GM21390 (cell line): Measurements from ENCODE around the gene AAK1.
A peak's percentile ranks its signal among the peaks of the same experiment; 100 is the strongest.

ENCODE experiments used
- ATAC-seq: cut with Tn5 transposase; IDR thresholded peaks from one replicate; pipeline ENCODE4 v1.9.1; 2021; ENCODE audit not compliant: unreplicated experiment

Gene AAK1

DNA sequence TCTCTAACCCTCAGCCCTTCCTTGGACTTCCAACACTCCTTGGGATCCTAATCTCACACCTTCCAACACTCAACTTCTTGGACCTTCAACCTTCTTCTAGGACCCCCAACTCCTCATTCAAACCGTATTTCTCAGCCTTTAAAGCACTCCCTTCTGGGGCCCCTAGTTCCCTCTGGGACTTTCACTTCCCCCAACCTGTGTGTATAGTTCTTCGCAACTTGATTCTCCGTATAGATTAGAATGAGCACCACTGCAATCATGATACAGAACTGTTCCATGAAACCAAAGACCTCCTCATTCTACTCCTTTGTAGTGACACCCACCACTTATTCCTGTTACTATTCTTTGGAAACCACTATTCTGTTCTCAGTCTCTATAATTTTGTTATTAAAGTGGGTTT, 144.3 kb downstream of the AAK1 start:
- peak; percentile 55 for ATAC-seq

DNA sequence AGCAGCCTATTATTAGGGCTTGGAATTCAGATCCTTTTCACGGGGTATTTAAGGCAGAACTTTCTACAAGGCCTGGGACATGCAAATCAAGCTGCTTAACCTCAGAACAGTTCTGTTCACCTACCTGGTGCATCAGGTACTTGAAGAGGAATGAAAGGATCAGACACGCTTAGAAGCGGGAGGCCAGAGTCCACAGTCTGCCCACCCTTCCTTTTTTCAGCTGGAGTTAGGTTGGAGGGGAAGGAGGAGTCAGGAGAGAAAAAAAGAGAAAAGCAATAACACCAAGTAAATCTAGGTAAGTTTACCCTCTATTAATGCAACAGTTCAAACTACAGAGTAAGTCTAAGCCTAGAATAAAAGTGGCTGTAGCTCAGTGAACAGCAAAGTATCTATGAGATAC, 147.7 kb downstream of the AAK1 start:
- ATAC-seq: no peak

DNA sequence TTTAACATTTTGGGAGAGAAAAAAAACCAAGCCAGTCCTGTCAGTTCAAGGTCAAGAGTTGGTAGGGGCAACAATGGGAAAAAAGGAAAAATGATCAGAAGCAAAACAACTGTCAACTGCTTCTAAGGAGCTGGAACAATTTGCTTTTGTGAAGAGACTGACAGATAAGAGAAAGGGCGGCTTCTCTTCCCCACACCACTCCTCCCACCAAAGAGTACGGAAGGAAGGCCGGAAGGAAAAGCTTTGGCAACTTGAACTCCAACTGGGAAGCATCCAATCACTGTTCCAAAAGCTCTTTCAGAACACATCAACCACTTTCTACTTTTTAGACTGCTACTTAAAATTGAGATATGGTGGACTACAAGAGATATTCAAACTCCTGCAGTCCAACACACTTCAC, 148.5 kb downstream of the AAK1 start:
- ATAC-seq: no peak

DNA sequence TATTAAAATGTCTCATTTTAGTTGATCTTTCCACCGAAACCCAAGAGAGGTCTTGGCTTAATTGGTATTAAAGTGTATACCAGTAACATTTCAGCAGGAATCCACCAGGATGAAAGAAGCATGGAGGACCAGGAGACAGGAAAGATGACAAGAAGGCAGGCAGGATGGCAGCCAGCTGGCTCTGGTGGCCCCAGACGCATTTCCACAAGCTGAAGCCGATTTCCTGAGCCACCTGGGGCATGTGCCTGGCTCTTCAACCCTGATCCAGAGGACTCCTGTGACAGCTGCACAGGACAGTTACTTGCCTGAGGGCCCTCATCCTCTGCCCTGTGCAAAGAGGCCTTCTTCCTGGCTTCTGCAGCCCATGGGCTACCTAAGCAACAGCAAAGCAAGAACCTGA, 149.4 kb downstream of the AAK1 start:
- ATAC-seq: no peak

DNA sequence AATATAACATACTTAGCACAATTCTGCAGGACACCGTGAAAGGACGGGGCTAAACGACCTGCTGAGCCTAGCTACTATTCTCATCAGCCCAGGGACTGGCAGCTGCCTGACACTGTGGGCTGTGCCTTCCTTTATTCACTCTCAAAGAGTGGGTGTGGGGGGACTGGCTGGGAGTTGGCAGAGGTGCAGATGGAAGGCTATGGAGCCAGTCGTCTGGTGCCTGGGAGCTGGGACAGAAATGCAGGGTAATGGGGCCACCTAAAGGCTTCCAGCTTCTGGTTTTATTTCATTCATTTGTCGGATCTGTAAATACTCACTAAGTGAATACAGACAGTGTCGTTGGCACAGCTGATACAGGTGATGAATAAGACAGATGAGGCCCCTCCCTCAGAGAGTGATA, 150.3 kb downstream of the AAK1 start:
- ATAC-seq: no peak

DNA sequence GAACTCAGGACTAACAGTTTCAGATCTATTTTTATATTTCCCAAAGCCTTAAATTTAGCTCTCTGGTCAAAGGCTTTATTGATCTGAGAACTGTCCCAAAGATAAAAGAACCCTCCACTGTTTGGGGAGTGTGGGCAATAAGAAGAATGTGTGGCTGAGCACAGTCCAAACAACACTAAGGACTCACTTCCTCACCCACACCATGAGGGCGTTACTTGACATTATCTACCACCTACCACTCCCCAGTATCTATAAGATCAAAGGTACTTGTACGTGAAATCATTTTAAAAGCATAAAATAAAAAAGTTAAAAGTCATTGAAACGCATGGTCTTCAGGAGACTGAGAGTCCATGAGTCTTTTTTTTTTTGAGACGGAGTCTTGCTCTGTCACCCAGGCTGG, 151.7 kb downstream of the AAK1 start:
- no peak for ATAC-seq

DNA sequence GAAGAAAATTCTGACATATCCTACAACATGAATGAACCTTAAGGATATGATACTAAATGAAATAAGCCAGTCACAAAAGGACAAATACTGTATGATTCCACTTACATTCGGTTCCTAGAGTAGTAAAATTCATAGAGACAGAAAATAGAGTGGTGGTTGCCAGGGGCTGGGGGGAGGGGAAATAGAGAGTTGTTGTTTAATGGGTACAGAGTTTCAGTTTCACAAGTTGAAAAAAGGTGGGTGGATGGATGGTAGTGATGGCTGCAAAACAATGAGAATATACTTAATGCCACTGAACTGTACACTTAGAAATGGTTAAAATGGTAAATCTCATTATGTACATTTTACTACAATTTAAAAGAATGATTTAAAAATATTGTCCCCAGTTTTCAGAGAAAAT, 153.1 kb downstream of the AAK1 start:
- no peak for ATAC-seq

DNA sequence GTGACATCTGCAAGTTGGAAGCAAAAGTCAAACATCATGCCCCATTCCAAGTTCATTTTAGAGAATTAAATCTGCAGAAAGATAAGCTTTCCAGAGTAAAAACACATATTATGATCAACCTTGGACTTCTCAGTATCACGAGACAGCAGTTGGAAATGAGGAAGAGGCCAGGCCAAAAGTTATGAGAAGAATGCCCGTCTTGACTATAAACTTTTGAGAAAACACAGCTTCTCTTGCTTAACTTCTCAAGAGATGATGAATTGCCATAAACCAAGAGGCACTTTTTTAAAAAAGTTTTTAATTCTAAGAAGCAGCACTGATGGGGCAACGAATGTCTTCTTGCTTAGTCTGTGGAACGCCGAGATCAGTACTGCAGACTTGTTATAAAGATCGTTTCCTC, 153.7 kb downstream of the AAK1 start:
- ATAC-seq: no peak

DNA sequence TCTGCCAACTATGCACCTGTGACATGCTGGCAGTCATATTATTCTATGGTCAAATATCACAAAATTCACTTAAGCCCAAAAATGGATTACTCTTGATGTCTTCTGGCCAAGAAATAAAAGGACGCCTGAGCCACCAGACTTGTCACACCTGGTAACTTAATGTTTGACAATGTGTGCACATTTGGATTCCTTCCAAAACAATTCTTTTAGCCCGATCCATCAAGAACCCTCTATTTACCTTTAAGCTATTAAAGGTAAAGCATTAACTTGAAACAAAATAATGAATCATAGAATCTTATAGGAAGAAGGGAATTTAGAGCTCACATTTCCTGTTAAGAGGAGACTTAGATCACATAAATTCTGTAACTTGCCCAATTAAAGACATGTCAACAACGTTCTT, 159.8 kb downstream of the AAK1 start:
- ATAC-seq: no peak

DNA sequence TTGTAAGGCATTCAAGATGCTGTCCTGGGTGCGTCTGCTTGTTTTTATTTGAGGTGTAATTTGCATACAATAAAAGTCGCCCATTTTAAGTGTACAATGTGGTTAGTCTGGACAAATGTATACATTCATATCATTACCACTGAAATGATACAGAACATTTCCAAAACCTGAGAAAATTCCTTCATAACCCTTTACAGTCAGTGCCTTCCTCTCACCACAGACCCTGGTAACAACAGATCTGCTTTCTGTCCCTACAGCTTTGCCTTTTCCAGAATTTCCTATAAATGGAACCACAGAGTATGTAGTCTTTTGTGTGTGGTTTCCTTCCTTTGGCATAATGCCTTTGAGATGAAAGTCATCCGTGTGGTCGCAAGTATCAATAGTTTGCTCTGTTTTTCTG, 160.5 kb downstream of the AAK1 start:
- ATAC-seq: no peak

DNA sequence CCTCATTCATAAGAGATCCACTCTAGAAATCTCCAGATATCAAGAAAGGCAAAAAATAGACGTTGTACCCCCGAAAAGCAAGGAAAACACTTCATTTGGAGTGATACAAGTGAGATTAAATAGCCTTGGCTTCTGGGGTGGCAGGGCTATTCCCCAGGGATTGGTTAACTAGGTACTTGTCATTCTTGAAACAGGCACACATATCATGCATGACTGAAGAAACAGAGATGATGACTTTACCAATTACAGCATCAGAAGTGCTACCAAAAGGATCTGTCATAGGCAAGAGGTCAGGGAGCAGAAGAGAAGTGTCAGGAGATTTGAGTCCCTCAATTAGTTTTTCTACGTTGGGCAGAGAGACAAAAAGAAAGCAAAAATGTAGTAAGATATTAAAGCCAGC, 161.1 kb downstream of the AAK1 start:
- no peak for ATAC-seq

DNA sequence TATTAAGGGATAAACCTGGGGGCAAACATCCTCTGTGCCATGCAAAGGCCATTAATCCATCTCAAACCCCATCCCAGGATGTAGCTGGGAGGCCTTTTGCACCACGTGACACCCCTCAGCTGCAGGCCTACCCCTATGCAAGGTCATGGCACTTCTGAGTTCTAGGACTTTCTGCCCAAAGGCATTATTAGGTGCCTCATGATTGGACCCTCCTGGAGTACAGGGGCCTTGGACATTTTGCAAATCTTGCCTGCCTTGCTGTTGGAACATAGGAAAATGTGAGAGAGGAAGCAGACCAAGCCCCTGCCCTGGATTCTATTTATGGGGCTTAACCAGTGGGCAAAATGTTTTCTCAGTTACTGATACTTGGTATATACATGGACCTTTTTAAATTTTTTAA, 162.1 kb downstream of the AAK1 start:
- no peak for ATAC-seq

DNA sequence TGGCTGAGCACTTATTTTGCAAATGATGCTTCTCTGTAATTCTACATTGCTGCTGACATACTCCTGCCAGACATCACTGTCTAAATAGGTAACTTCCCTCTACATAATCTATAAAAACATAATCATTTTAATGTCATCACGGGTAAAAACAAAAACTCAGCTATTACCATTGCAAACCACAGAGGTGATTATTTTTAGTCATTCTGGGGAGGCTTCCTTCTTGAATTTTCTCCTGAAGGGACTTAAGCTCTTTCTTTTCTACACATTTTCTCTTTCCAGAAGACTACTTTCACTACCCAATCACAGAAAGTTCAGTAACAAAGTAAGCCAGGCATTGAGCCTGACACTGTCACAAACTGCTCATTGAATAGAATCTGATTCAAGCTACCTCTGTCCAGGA, 165.9 kb downstream of the AAK1 start:
- no peak for ATAC-seq

DNA sequence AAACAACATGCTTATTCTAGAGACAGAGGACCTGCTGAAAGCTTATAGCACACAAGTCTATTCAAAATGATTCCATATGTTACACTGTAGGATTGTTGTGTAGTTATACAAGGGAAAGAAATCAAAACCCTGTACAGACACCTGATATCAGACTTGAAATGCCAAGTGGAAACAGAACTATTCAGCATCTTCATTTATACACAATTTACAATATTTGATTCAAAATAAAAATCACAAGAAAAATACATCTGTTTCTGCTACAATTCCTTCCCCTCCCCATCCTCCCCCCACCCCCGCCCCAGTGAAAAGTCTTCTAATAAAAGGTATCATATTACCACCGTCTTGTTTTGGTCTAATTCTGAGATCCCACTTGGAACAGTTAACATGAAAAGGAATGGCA, 168.9 kb downstream of the AAK1 start:
- no peak for ATAC-seq

DNA sequence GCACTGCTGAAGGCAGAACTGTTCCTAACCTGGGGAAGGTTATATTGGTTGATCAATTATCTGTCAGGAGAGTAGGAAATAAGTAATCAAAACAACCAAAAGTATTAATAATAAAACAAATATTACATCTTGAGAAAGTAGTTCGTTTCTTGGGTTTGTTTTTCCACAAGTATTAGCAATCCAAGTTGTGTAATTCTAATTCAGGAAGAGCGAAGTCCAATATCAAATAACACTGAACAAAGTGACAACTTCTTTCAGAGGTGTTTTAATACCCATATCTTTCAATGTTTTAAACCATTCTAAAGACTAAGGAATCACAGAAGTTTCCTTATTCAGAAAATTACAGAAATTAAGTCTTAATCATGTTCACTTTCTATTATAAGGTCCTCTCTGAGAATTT, 171.7 kb downstream of the AAK1 start:
- ATAC-seq: no peak

DNA sequence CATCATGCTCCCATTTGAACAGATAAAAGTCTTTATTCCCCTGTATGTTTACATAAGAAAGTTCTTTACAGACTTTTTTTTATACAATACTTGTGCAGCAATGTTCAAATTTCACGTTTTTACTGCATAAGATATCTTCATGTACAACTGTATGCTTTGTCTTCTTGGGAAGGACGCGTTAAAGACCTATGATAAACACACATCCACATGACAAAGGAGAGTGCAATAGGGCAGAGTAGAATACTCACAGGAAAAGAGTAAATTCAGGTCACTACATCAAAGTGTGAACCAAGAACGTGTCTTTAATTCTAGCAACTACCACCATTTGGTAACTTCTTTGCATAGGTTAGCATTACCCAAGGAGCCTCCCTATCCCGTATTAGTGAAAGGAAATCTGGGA, 172.6 kb downstream of the AAK1 start:
- ATAC-seq: no peak

DNA sequence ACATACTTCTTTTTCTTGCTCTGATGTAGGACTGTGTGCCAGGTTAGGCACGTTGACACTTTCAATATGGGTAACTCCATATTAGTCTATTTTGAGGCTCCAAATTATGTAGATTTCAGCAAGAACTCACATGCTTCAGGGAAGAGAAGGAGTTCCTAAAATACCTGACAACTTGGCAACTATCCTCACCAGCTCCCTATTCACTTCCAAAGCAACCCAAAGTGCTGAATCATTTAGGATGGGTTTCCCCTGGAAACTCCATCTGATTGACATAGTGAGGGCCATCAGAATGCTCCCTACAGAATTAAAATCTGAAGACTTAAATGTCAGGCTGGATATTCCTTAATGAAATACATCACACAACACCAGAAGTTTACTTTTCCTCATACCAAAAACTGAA, 173.8 kb downstream of the AAK1 start:
- ATAC-seq: no peak

DNA sequence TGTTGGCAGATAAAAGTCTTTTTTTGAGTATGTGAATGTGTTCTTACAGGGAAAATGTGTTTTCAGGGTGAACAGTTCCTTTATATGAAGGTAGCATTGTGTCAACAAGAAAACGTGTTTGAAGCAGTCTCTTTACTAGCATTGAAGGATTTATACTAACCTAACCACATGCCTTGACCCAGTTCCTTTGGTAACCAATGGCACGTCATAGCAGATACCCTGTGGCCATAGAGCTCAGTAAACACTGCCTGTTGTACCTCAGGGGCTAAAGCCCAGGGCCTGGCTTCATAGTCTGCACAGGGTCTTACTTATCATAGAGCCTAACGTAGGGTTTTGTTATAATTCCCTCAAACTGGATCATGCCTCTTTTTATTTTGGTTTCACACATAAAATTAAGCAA, 174.2 kb downstream of the AAK1 start:
- ATAC-seq: no peak

DNA sequence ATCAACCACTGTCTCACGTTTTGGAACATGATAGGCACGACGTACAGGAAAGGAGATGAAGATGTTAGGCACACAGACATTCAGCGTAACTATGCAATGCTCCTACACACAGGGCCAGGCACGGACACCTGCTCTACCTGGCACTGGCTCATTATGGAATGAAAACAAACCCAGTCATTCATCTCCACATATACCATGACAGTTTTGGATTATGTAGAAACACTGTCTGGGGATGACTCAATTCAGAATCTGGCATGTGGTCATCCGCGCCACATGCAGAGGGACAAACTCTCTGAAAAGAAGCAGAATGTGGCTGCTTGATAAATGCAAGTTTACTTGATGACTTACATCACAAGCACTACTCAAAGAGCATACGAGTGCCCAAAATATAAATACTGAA, 176.8 kb downstream of the AAK1 start:
- ATAC-seq: no peak

DNA sequence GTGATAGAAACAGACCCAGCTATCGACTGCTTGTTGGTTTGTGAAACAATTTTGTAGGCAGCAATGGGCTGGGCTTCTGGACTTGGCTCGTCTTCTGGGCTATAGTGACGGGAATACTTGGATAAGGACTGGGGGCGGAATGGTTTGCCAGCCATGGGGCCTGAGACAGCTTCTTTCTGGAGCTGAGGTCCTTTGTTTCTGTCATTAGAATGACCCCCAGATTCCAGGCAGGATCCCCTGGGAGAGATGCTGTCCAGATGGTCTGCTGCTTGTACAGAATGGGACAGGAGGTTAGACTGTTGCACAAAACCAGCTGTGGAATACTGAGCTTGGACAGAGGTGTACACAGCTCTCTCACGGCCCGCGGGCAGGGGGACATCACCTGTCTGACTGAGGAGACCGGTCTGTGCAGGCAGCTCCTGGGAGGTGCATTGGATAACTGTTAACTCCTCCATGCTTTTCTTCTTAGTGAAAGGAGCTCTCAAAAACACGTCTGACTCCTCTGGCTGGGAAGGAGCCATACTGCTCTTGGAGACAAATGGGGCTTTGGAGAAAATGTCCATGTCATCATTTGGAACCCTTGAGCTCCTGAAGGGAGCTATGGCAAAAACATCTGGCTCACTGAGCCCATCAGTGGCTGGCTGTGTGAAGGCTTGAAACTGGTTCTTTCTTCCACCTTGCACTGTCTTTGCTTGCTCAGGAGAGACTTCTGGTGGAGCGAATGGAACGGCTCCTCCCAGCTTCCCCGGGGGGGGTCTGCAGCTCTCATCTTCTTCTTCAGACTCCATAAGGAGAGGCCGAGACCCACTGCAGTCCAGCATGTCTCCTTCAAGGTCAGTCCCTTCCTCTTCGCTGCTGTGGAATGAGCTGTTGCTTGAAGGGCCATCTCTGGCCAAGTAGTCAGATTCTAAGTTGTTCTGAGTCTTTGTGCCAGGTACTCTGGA, 177.8 kb downstream of the AAK1 start:
- no peak for ATAC-seq

DNA sequence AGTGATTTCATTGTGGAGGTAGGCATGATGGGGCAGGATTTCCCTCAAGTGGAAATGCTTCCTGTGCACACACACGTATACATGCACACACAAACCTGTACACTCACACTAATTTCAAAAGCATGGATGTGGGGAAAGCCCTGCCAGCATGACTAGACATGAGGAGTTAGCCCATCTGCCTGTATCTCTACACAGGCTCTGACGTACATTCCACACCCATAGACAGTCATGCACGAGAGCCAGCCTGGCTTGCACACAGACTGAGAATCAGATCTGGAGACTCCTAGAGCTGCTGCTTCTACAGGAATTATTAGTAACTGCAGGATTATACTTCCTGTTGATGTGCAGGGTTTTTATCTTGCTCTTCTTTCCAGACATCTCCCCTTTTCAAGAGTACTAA, 179.0 kb downstream of the AAK1 start:
- no peak for ATAC-seq

DNA sequence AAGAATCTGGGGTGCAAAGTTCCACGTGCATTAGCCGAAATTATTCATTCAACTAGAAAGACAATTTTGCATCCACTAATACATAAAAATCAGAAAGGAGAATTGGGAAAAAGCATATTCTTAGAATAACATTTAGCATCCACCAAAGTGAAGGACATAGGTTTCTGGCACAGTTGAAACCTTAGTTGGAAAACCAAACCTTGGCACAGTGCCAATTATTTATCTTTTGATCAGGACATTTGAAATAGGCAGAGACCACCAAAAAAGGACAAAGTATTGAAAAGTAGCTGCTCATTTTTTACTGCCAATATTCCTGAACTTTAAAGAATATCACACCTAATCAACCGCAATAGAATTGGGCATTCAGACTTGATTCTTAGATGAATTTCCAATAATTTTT, 180.8 kb downstream of the AAK1 start:
- no peak for ATAC-seq

DNA sequence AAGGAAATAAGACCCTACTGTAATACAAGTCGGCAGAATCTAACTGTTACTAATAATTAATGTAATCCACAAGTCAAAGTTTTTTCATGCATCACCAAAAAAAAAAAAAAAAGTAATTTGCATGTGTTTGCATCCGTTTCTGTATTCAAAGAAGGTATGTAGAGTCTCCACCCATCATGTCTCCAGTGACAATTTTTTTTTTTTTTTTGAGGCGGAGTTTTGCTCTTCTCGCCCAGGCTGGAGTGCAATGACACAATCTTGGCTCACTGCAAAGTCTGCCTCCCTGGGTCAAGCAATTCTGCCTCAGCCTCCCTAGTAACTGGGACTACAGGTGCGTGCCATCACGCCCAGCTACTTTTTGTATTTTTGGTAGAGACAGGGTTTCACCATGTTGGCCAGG, 182.1 kb downstream of the AAK1 start:
- no peak for ATAC-seq
